Small intestine (tissue), 7 donors: Measurements from ENCODE around the gene BARHL1. TPM values are rescaled to one million over a fixed set of nuclear protein-coding genes. Genes with fewer than 3 reads are reported as not detected.
"Not testable (repeated sequence)": the region's sequence is repeated elsewhere in the genome, so short reads cannot be mapped to it uniquely, and the experiment has no call there.

Experiments
- DNase-seq, 2 donors: peaks; one replicate each; pipeline versions ENCODE4 v3.0.0 to v3.0.0-alpha.2; 2013
- FAIRE-seq: peaks from 2 replicates; lab custom pipeline; 2012; peaks lifted over from hg19 to GRCh38; lab: Jason Lieb, UNC
- H3K27ac ChIP-seq, 3 donors: one replicate each; pipeline ENCODE4 v1.5.1; 2013; ENCODE audit warnings: low read length in 2 of 3, mild to moderate bottlenecking in 2 of 3, control low read depth in 1 of 3, inconsistent platforms in 1 of 3, low read depth in 1 of 3, moderate library complexity in 1 of 3
- H3K27me3 ChIP-seq, 3 donors: one replicate each; pipeline ENCODE4 v1.6.1; 2013; ENCODE audit warnings: low read length in 3 of 3, inconsistent platforms in 1 of 3; ENCODE audit not compliant: control insufficient read depth in 3 of 3, insufficient read depth in 3 of 3
- H3K36me3 ChIP-seq, 3 donors: one replicate each; pipeline ENCODE4 v1.6.1; 2013; ENCODE audit warnings: low read length in 3 of 3, inconsistent platforms in 1 of 3, low read depth in 1 of 3, mild to moderate bottlenecking in 1 of 3, moderate library complexity in 1 of 3; ENCODE audit not compliant: control insufficient read depth in 3 of 3, insufficient read depth in 2 of 3
- H3K4me1 ChIP-seq, 3 donors: one replicate each; pipeline ENCODE4 v1.6.1; 2013; ENCODE audit warnings: low read length in 2 of 3, inconsistent platforms in 1 of 3, low read depth in 1 of 3, mild to moderate bottlenecking in 1 of 3, moderate library complexity in 1 of 3; ENCODE audit not compliant: control insufficient read depth in 3 of 3, insufficient read depth in 2 of 3
- H3K4me3 ChIP-seq, 3 donors: one replicate each; pipeline ENCODE4 v1.5.1; 2013; ENCODE audit warnings: low read length in 3 of 3, control low read depth in 1 of 3, inconsistent platforms in 1 of 3, low read depth in 1 of 3, mild to moderate bottlenecking in 1 of 3, moderate library complexity in 1 of 3
- H3K9me3 ChIP-seq, 2 donors: one replicate each; pipeline ENCODE4 v1.6.1; 2013; ENCODE audit warnings: low read depth in 1 of 2, low read length in 1 of 2; ENCODE audit not compliant: control insufficient read depth in 2 of 2, insufficient read depth in 1 of 2
- WGBS, 3 donors: extraction: QIAGEN DNeasy Blood & Tissue Kit; methylation state at CpG; one replicate each; pipeline ENCODE4 v1.1.7; 2013; 5-methylcytosine and 5-hydroxymethylcytosine counted together
- polyA plus RNA-seq, 4 donors: library from polyadenylated mRNA; stranded (reverse) in 3 of 4; unstranded in 1 of 4; fragments of 200-250 nt in 3 of 4; fragments of 120-200 nt in 1 of 4; gene quantifications; one replicate each; pipeline versions ENCODE4 v1.2.1 to v1.2.3, GENCODE V29; 2013
- donor health status: healthy with polysubstance abuse.
- donor health status: control.
- donor health status: control.
- donor health status: Bipolar disorder and iron deficiency.
- donor health status: healthy.

The BARHL1 gene
- polyA plus RNA-seq, 4 donors, result not detected

DNA sequence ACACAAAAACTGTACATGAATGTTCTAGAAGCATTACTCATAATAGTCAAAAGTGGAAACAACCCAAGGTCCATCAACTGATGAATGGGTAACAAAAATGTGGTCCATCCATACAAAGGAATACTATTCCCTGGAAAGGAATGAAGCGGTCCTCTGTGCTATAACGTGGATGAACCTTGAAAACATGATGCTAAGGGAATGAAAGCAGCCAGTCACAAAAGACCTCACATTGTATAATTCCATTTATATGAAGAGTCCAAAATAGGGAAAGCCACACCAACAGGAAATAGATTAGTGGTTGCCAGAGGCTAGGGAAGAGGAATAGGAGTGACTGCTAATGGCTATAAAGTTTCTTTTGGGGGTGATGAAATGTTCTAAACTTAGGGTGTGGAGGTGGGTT, 22.7 kb upstream of the BARHL1 start:
- FAIRE-seq, result no peak
- peaks cover 0 to 53% (median 0%) of the 10 kb centered on the region in 3 donors for H3K27me3 ChIP-seq

DNA sequence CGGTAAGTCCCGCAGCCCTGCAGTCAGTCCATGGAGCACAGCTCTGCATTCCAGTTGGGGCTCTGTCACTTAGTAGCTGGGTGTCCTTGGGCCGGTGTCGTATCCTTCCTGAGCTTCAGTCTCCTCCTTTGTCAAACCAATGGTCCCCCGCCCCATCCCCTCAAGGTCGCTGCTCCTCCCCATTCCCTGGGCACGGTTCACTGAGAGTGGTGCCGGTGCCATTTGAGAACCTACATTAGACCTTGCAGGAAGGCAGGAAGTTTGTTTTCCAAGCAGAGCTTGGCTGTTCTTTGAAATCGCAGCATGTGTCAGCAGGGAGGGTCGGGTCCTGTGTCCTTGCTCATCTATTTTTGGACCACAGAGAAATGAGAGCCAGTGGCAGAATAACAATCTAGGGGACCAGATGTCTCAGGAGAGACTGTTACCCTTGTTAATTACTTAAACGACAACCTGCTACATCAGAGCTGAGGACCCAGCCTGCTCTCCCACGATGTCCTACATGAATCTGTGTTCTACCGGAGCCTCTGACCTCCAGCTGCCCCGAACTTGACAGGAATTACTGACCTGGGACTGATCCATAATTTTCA, 21.7 kb upstream of the BARHL1 start:
- H3K27ac ChIP-seq, result no peak overlapping the region
- H3K9me3 ChIP-seq, result no peaks in the 10 kb centered on the region
- peaks cover 0 to 45% (median 0%) of the 10 kb centered on the region in 3 donors for H3K27me3 ChIP-seq
- DNase-seq (no peak), FAIRE-seq (no peak)
- no peaks in the 10 kb centered on the region for H3K4me1 ChIP-seq
- H3K4me3 ChIP-seq, result no peak overlapping the region
- H3K36me3 ChIP-seq, result no peaks in the 10 kb centered on the region
- 40 to 54% (median 47%) methylated on average over 14 of the region's 14 CpGs for WGBS, 3 donors

More for the DNA sequence above, 22.7 kb upstream of the BARHL1 start:
- DNase-seq, result no peak
- Histone ChIP-seq H3K4me3 (no peak overlapping the region), H3K36me3 (no peaks in the 10 kb centered on the region), H3K27ac (no peak overlapping the region), H3K9me3 (no peaks in the 10 kb centered on the region), H3K4me1 (no peaks in the 10 kb centered on the region)
- WGBS, 3 donors, result 84 to 95% (median 94%) methylated on average over 2 of the region's 2 CpGs

DNA sequence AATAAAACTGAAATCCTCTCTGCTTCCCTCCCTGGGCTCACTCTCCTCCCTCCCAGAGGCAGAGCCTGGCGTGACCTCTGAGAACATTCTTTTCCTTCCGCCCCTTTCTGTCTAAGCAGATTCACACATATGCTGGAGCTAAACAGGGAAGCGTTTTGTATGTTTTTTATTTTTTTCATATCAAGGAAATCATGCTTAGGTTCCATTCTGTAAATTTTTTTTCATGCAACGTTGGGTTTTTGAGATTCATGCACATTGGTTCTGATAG, 20.2 kb upstream of the BARHL1 start:
- DNase-seq, result no peak
- Histone ChIP-seq H3K27me3 (peaks cover 0 to 40% (median 0%) of the 10 kb centered on the region in 3 donors), H3K9me3 (no peaks in the 10 kb centered on the region), H3K36me3 (no peaks in the 10 kb centered on the region), H3K27ac (no peak overlapping the region), H3K4me1 (no peaks in the 10 kb centered on the region), H3K4me3 (no peak overlapping the region)
- no peak for FAIRE-seq
- 33 to 43% (median 36%) methylated on average over 4 of the region's 4 CpGs for WGBS, 3 donors

DNA sequence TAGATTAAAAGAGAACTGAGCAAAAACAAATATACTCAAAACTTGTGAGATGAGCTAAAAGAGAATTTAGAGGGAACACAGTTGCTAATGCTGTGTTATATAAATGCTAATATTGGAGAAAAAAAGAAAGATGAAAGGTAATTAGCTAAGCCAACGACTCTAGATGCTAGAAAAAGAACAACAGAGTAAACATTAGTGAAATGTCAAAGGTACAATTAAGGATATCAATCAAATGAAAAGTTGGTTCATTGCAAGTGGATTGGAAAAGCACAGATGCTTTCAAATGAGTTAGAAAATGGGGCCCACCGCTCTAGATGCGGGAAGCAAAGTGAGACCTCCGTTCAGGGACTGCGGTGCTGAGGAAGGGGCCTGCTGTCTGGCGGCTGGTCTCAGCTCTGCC, 17.9 kb upstream of the BARHL1 start:
- H3K4me1 ChIP-seq, result no peaks in the 10 kb centered on the region
- no peak overlapping the region for H3K27ac ChIP-seq
- H3K36me3 ChIP-seq, result no peaks in the 10 kb centered on the region
- no peak for FAIRE-seq
- H3K27me3 ChIP-seq, result peaks cover 0 to 35% (median 0%) of the 10 kb centered on the region in 3 donors
- no peaks in the 10 kb centered on the region for H3K9me3 ChIP-seq
- WGBS, 3 donors, result 74 to 82% (median 78%) methylated on average over 6 of the region's 6 CpGs
- no peak overlapping the region for H3K4me3 ChIP-seq
- no peak for DNase-seq

DNA sequence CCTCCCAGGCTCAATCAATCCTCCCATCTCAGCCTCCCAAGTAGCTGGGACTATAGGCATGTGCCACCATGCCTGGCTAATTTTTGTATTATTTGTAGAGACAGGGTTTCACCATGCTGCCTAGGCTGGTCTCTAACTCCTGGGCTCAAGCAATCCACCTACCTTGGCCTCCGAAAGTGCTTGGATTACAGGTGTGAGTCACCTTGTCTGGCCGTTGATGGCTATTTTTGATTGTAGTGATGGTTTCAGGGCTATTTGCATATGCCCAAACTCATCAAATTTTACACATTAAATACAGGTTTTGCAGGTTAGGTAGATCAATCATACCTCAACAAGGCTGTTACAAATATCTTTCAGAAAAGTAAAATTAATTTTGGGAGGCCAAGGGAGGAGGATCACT, 13.6 kb upstream of the BARHL1 start:
- 54 to 70% (median 57%) methylated on average over 2 of the region's 2 CpGs for WGBS, 3 donors
- not testable (repeated sequence) for H3K27ac ChIP-seq, H3K4me1 ChIP-seq, FAIRE-seq, DNase-seq, H3K9me3 ChIP-seq, H3K4me3 ChIP-seq, H3K36me3 ChIP-seq
- peaks cover 0 to 18% (median 0%) of the 10 kb centered on the region in 3 donors for H3K27me3 ChIP-seq

DNA sequence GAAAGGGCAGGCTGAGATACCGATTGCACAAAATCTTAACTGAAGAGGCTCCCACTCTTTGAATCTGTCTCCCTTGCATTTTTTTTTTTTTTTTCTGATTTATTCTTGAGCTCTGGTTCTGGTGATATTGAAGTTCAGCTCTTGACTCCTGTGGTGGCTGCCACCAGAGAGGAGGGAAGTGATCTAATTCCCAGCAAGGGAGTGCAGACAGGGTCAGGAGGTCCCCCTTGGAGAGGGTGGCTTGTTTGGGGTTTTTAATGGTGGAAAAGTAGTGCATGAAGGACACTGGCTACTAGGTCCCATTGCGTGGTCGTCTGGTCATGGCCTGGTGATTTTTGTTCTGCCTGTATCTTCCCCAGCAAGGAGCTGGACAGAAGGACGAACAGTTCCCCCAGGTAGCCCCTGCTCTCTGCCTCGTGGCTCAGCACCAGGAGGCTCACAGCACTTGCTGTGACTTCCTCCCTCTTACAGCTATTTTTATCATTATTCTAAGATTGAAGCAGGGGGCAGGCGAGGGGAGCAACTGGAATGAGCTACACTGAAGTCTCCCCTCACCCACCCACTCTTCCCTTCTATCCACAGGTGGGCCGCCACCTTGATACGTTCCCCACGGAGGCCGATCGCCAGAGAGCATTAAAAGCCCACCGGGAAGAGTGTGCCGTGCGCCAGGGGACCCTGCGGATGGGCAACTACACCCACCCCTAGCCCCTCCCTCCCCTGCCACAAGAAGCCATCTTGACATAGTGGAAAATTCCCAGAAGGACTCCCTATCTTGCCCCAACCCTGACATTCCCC, 10.4 kb upstream of the BARHL1 start:
- WGBS, 3 donors, result 74 to 86% (median 78%) methylated on average over 15 of the region's 15 CpGs
- Histone ChIP-seq H3K27ac (no peak overlapping the region), H3K36me3 (no peaks in the 10 kb centered on the region), H3K4me3 (no peak overlapping the region), H3K4me1 (no peaks in the 10 kb centered on the region), H3K27me3 (peaks cover 0 to 28% (median 8%) of the 10 kb centered on the region in 3 donors), H3K9me3 (no peaks in the 10 kb centered on the region)
- no peak for DNase-seq
- no peak for FAIRE-seq

DNA sequence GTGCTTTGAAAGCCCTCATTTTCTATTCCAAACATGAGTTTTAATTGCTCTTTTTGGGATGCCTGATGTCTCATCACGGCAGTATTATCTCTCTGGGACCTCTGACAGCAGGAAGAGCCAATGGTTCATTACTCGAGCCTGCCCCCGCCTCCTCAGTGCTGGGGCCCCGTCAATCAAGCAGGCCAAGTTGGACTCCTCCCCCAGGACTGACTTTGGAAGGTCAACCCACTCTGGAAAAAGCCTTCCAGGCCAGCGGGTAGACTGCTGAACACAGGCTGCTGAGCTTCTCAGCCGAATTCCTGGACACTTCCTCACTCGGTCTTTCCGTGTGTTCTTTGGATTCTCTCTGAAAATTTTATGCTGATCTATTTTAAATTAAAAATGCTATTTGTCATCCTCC, 9.5 kb upstream of the BARHL1 start:
- H3K27me3 ChIP-seq, result peaks cover 0 to 36% (median 12%) of the 10 kb centered on the region in 3 donors
- H3K9me3 ChIP-seq, result no peaks in the 10 kb centered on the region
- no peak overlapping the region for H3K27ac ChIP-seq
- DNase-seq (no peak), FAIRE-seq (no peak)
- no peaks in the 10 kb centered on the region for H3K4me1 ChIP-seq
- 27 to 33% (median 28%) methylated on average over 8 of the region's 8 CpGs for WGBS, 3 donors
- H3K36me3 ChIP-seq, result no peaks in the 10 kb centered on the region
- no peak overlapping the region for H3K4me3 ChIP-seq

DNA sequence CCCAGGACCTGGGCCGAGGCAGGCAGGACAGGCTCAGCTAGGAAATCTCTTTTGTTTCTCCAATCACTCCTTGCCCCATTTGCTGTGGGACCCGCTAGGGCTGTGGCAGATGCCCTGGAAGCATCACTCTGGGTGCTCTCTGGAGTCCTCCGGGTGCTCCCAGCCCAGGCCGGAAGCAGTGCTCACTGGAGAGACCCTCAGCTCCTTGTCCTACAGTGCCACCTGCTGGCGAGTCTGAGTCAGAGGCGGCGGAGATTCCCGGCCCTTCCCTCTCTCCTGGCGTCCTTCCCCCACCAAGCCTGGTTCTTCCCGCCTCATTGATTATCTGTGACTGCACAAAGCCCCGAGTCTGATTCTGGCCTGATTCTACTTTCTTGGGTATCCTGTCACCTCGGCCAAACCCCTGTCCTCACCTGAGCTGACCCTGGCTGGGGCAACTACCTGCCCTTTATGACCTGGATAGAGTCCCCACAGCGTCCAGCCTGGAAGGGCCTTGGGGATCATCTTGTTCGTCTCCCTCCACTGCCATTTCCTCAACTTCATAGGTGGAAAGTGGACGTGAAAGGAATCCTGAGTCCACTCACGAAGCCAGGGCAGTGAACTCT, 7.3 kb upstream of the BARHL1 start:
- Histone ChIP-seq H3K27ac (no peak overlapping the region), H3K36me3 (no peaks in the 10 kb centered on the region), H3K9me3 (no peaks in the 10 kb centered on the region), H3K4me3 (no peak overlapping the region), H3K4me1 (no peaks in the 10 kb centered on the region), H3K27me3 (peaks cover 4 to 58% (median 21%) of the 10 kb centered on the region in 3 donors)
- 9 to 15% (median 11%) methylated on average over 16 of the region's 16 CpGs for WGBS, 3 donors
- FAIRE-seq (no peak), DNase-seq (peak; percentile 61 to 74)
